Sciatic nerve (tissue), 2 donors: ENCODE measurements around the gene ZBTB25. TPM values are rescaled to one million over a fixed set of nuclear protein-coding genes. Genes with fewer than 3 reads are reported as not detected.

ENCODE experiments used
- ATAC-seq: fragments of 200-7000 bp; cut with Tn5 transposase; one replicate; pipeline ENCODE4 v1.9.1; 2020; ENCODE audit warnings: mild to moderate bottlenecking, moderate library complexity
- DNase-seq: peaks from one replicate; pipeline ENCODE4 v3.0.0-alpha.2; 2020; ENCODE audit warnings: low spot score
- intact Hi-C: fragments of 100-400 bp; cut with DNase I; formaldehyde crosslinking; loops from one replicate; pipeline ENCODE4 v1.14.2; 2022
- total RNA-seq: library from RNA; stranded (reverse); fragmentation: NEBNext Ultra II Directional; extraction: Animal tissue kit (Norgen Biotek cat#: 25700); gene quantifications from one replicate; pipeline ENCODE4 v1.2.1, GENCODE V29; 2021
- donor health status: DM: no; HTN: no; CAD: no.
- donor health status: DM: no; HTN: no; CAD: no.

Gene ZBTB25
- total RNA-seq, 1 donor from 2014 or later, result 26.2 TPM

DNA sequence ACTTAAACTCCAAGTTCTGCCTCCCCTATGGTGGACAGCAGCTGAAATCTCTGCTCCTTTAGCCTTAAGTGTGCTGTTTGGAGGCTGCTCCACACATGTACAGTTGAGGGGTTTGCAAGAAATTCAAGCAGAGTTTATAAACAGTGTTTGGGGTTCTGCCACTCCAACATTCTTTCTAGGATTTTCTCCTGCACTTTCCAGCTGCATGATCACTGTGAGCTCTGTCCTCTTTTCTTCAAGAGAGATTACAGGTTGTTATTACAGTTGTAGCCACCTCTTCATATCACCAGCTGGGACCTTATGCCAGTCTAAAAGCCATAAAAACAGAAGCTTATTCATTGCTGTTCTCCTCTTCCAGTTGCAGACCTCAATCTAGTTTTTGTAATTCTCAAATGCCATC is 8.4 kb downstream of the ZBTB25 start:
- intact Hi-C loops, result no loop called here
- no peak for DNase-seq
- no peak for ATAC-seq

DNA sequence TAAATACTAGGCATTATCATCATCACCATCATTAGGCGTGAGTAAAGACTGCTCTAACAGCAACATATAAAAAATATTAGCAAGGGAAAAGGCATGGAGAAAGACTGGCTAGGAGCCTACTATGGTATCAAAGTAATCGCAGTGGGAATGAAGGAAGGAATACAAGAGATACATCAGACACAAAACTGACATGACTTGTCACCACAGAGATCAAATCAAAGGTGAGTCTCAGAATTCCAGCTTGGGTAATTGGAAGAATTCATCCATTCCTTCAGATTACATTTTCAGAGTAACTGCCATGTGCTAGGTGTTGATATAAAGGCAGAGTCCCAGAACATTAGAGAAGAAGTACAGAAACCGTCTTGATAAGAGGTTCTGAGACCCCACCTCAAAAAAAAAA is 10.2 kb downstream of the ZBTB25 start:
- no peak for ATAC-seq
- intact Hi-C loops, result no loop called here
- DNase-seq, result no peak

GRCh38 chr14:64491637-64492036 is 12.0 kb downstream of the ZBTB25 start:
- no peak for ATAC-seq
- intact Hi-C loops, result no loop called here
- DNase-seq, result no peak

DNA sequence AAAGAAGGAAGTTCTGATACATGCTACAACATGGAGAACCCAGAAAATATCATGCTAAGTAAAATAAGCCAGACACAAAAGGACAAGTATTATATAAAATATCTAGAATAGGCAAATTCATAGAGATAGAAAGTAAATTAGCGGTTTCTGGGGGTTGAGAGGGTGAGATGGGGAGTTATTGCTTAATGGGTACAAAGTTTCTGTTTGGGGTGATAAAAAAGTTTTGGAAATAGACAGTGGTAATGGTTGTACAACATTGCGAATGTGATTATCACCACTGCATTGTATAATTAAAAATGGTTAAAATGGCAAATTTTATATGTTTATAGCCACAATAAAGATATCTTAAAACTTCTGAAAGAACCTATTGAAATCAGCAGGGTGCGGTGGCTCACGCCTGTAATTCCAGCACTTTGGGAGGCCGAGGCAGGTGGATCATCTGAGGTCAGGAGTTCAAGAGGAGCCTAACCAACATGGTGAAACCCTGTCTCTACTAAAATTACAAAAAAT is 15.0 kb downstream of the ZBTB25 start:
- ATAC-seq, result no peak
- no peak for DNase-seq
- intact Hi-C loops, result no loop called here

GRCh38 chr14:64478634-64479250 is 24.9 kb downstream of the ZBTB25 start:
- DNase-seq, result no peak
- intact Hi-C loops, result no loop called here
- ATAC-seq, result no peak

DNA sequence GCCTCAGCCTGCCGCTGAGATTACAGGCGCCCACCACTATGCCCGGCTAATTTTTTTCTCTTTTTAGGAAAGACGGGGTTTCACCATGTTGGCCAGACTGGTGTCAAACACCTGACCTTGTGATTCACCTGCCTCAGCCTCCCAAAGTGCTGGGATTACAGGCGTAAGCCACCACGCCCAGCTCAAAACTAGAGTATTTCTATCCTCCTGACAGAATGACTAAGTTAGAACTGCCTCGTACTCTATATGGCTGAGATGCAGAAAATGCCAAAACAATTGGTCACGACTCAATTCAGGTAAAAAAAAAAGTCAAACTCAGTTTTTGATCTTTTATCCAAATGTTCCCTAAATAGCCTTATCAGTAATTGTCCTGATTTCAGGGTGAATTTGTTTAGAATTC is 27.2 kb downstream of the ZBTB25 start:
- intact Hi-C loops, result no loop called here
- DNase-seq (no peak), ATAC-seq (no peak)

DNA sequence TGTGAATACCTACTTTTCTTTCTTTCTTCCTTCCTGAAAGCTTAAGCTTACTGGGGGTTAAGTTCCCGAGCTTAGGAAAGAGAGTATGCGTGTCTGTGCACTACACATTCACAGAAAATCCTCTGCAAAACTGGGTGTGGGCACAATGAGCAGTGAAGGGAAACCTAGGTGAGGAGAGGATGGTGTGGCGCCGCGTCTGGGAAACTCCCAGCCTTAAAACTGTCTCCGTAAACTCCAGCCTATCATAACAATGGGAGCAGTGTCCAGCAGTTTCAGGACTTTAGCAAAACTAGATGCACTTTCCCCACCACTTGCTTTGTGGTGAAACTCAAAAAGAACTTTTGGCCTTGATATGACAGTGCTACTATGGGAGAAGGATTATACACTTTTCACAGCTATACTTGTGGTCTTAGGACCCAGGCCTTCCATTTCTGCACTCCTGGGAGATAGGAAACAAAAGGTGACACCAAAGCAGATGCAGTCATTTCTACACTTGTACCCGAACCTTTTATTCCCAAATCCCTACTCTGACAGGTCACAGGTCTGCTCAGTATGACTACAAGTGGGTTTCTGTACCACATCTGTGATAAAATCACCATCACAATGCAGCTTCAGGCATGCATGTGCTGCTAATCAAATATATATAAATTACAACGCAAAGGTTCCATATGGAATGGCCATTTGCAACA is 27.9 kb downstream of the ZBTB25 start:
- ATAC-seq, result no peak
- intact Hi-C loops, result no loop called here
- no peak for DNase-seq

DNA sequence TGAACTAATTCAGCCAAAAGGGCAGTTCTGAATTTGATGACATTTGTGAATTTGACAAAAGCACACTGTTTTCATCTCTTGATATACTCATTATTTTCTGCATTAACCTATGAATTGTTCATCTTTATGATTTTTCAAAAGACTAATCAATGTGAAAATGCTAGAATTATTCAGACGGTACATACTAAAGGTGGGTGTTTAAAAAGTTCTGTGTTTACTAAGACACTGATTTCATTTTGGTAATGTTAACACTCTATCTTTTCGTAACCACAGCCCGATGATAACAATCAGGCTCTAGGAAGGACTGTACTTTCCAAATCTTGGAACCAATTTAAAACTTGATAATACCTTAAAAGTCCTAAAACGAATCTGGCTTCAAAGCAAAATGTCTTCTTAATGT is 28.9 kb downstream of the ZBTB25 start:
- intact Hi-C loops, result no loop called here
- ATAC-seq (no peak), DNase-seq (no peak)

DNA sequence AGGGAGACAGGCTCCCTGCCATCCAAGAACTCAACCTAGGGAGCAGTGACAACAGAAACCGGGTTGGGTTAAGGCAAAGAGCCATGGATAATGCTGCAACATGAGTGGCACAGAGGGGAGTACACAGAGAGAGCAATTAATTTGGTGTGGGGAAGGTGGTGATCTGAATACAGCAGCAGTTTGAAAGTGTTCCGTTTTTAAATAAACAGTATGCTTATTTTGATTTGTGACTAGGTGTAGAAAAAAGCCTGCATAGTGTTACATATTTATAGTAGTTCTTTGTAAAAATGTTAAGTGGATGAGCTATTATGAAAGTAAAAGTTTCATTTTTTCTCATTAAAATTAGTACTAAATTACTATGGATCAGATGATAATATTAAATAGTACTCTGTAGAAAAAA is 29.6 kb downstream of the ZBTB25 start:
- intact Hi-C loops, result no loop called here

DNA sequence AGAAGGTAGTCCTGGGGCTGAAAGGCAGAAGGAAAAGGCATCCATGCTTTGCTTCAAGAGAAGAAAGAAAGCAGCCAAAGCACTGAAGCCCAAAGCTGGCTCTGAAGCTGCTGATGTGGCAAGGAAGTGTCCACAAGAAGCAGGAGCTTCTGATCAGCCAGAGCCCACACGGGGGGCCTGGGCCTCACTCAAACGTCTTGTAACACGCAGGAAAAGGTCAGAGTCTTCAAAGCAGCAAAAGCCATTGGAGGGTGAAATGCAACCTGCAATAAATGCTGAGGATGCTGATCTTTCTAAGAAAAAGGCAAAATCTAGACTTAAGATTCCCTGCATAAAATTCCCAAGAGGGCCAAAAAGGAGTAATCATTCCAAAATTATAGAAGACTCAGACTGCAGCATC is 35.2 kb downstream of the ZBTB25 start:
- intact Hi-C loops, result no loop called here
- ATAC-seq (no peak), DNase-seq (no peak)

More for the DNA sequence above, 29.6 kb downstream of the ZBTB25 start:
- DNase-seq (no peak), ATAC-seq (no peak)

- DNase-seq, result no peak
- intact Hi-C loops, result no loop called here
- ATAC-seq, result no peak
Measured at GRCh38 chr14:64467566-64467965, 36.1 kb downstream of the ZBTB25 start.

DNA sequence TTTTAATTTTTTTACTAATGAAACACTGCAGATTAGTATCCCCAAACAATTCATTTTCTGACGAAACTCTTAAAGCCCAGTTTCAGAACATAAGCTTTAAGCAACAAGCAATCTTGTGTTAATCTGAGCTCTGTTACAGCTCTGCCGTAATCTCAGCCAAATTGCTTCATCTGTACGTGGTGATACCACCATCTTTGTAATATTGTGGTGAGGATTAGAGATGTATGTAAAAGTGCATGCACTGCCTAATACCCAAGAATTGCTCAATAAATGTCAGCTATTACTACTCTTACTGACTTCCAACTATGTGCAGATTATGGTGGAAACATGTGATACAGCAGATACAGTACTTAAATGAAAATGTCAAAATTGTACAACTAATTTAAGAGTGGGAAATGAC is 36.5 kb downstream of the ZBTB25 start:
- intact Hi-C loops, result no loop called here
- ATAC-seq (no peak), DNase-seq (no peak)

DNA sequence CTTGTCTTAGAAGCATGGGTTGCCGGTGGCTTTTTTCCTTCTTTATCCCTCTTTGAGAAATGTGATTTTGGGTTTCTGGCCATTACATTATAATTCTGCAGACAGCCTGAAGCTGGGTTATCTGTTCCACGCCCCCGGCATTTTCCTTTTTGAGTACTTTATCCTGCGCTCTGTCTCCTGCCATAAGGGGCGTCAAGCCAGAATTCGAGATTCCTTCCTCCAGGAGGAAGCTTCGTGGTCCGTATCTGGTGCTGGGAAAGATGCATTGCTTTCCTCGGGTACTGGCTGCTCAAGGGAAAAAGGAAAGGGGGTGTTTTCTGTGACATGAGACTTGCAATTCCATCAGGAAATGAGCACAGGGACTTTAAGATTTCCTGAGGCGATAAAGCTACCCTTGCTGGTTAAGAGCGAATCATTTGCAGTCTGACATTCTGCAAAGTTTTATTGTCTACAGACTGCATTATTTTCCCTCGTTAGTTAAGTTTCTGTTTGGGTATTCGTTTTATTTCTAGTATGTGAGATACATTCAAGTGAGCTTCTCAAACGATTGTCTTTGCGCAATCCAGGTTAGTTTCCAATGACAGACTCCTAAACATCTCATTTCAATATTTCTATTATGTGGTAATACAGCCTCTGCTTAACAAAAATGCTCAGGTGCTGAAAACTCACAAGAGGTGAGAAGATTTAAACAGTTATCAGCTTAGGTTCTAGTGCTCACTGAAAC is 37.6 kb downstream of the ZBTB25 start:
- intact Hi-C loops, result no loop called here
- ATAC-seq, result peak; percentile 62
- no peak for DNase-seq

DNA sequence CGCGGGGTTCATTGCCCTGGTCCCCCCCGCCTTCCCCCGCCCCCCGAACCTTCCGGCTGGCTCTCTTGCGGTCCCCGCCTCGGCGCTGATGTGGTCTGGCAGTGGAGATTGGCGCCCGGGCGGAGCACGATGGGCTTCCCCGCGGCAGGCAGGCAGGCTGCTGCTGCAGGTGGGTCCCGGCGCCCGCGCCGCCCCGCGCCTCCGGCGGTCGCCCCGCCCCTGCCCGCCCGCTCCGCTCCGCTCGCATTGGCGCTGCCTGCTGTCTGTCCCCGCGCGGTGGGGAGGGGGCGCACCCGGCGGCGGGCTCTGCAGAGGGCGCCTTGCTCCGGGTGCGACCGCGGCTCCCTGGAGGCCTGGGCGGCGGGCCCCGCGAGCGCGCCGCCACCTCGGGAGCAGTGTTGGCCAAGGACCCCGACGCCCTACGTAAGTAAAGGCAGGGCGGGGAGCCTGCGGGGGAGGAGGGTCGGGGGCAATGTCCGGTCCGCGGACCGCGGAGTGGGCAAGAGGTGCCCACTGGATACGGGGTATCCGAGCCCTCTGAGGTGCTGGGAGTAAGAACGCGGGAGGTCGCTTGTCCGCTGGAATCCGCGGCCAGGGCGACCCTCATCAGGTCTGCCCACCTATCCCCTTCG is 38.3 kb downstream of the ZBTB25 start, which contains the start of gene AKAP5:
Gene AKAP5 (plus strand): TSS at position 309 of the 632 bp plus-strand sequence. CDS start 2,896 bp downstream, outside the sequence.
- DNase-seq (peak; percentile 67), ATAC-seq (peak; percentile 79)
- intact Hi-C loops, result no loop called here

GRCh38 chr14:64464651-64465050 is 39.0 kb downstream of the ZBTB25 start:
- ATAC-seq (no peak), DNase-seq (no peak)
- intact Hi-C loops, result no loop called here

- no peak for DNase-seq
- intact Hi-C loops, result no loop called here
- ATAC-seq, result no peak
Measured at GRCh38 chr14:64463873-64464272, 39.8 kb downstream of the ZBTB25 start.

DNA sequence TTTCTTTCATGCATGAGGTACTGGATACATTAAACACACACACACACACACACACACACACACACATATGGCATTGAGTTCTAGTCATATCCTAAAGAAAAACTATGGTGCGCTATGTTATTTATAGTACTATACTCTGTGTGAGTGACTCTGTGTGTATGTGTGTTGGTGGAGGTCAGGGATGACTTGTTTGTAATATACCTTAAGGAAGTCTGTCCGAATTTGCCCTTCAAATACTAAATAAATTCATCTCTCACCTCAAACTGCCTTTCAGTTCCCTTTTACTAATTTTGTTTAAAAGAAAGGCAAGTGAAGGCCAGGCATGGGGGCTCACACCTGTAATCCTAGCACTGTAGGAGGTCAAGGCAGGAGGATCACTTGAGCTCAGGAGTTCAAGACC is 40.4 kb downstream of the ZBTB25 start:
- intact Hi-C loops, result no loop called here
- ATAC-seq (no peak), DNase-seq (no peak)

- intact Hi-C loops, result no loop called here
- ATAC-seq (no peak), DNase-seq (no peak)
Measured at GRCh38 chr14:64461221-64461620, 42.4 kb downstream of the ZBTB25 start.

DNA sequence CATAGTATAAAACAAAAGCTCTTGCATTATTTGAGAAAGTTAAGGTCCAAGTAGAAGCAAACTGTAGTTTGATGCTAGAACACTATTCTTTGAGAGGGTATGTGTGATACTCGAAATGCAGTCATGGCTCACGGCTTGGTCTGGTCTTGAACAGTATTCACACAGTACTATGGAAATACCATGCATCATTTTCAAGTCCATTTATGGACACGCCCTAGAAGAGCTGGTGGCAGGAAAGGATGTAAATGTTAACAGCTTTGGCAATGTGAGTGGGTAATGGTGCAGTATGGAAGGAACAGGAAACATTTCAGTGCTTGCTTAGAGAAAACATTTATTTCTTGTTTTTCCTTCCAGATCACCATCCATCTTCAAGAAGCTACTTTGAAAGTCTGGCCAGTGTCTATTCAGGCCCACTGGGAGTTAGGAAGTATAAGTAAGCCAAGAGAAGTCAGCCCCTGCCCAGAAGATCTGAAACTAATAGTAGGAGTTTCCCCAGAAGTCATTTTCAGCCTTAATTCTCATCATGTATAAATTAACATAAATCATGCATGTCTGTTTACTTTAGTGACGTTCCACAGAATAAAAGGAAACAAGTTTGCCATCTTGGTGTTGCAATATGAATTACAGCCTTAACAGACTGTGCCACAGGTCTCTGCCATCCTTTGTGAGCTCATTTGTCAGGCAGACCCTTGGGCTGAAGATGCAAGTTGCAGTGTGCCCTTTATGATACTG is 44.1 kb downstream of the ZBTB25 start:
- DNase-seq, result no peak
- intact Hi-C loops, result no loop called here
- ATAC-seq, result no peak
